LNCAP (cell line): ENCODE results near the gene SPG7.
A peak's percentile ranks its signal among the peaks of the same experiment; 100 is the strongest.

ENCODE experiments used
- CTCF ChIP-seq: fragments of 450-650 bp; IDR thresholded peaks from 2 replicates; pipeline ENCODE4 v1.5.1; 2017; ENCODE audit warnings: mild to moderate bottlenecking

SPG7 gene

GRCh38 chr16:89552913-89553312 is 44.7 kb downstream of the SPG7 start:
- TF ChIP-seq CTCF, result no peak

GRCh38 chr16:89553733-89554132 is 45.5 kb downstream of the SPG7 start:
- no peak for TF ChIP-seq CTCF

GRCh38 chr16:89554343-89554742 is 46.1 kb downstream of the SPG7 start:
- no peak for TF ChIP-seq CTCF

- no peak for TF ChIP-seq CTCF
Observed at GRCh38 chr16:89555265-89555664, 47.1 kb downstream of the SPG7 start.

GRCh38 chr16:89555780-89556179 is 47.6 kb downstream of the SPG7 start:
- TF ChIP-seq CTCF, result no peak

GRCh38 chr16:89556750-89557689 is 48.8 kb downstream of the SPG7 start:
- TF ChIP-seq CTCF, result peak; percentile 92

GRCh38 chr16:89557690-89558490 is 49.7 kb downstream of the SPG7 start:
- peak; percentile 27; the same call in 1 of the 2 replicates for TF ChIP-seq CTCF
